Adipocyte (in vitro differentiated cells): ENCODE data around the gene NAA30.

Experiments
- DNase-seq: peaks from one replicate; pipeline ENCODE4 v3.0.0-alpha.2; 2015; ENCODE audit warnings: low read depth
- H3K27me3 ChIP-seq: replicated peaks from 2 replicates; pipeline ENCODE4 v1.7.0; 2013; ENCODE audit warnings: mild to moderate bottlenecking, low read length, moderate library complexity; ENCODE audit not compliant: control insufficient read depth, insufficient read depth
- H3K36me3 ChIP-seq: 2 replicates; pipeline ENCODE4 v1.7.0; 2013; ENCODE audit warnings: low read length, mild to moderate bottlenecking, moderate library complexity; ENCODE audit not compliant: control insufficient read depth, insufficient read depth, severe bottlenecking
- H3K4me1 ChIP-seq: 2 replicates; pipeline ENCODE4 v1.7.0; 2013; ENCODE audit warnings: mild to moderate bottlenecking, low read length, moderate library complexity; ENCODE audit not compliant: control insufficient read depth, insufficient read depth
- H3K4me3 ChIP-seq: 2 replicates; pipeline ENCODE4 v1.7.0; 2013; ENCODE audit warnings: mild to moderate bottlenecking, low read length, moderate library complexity
- H3K9ac ChIP-seq: 2 replicates; pipeline ENCODE4 v1.7.0; 2013; ENCODE audit warnings: mild to moderate bottlenecking, low read length, moderate library complexity
- H3K9me3 ChIP-seq: 2 replicates; pipeline ENCODE4 v1.7.0; 2013; ENCODE audit warnings: mild to moderate bottlenecking, low read length, moderate library complexity; ENCODE audit not compliant: control insufficient read depth

NAA30 gene

GRCh38 chr14:57400556-57401494, 10.4 kb downstream of the NAA30 start:
- no peaks in the 10 kb centered on the region for H3K9me3 ChIP-seq

GRCh38 chr14:57401501-57401900, 11.1 kb downstream of the NAA30 start:
- Histone ChIP-seq H3K36me3 (peaks cover 37% of the 10 kb centered on the region), H3K27me3 (no peaks in the 10 kb centered on the region)

More at GRCh38 chr14:57400556-57401494, 10.4 kb downstream of the NAA30 start:
- peaks cover 21% of the 10 kb centered on the region for H3K4me1 ChIP-seq
- peak overlapping the region; percentile 12 for H3K4me3 ChIP-seq
- no peak for DNase-seq
- no peak overlapping the region for H3K9ac ChIP-seq
- peaks cover 37% of the 10 kb centered on the region for H3K36me3 ChIP-seq
- no peaks in the 10 kb centered on the region for H3K27me3 ChIP-seq

GRCh38 chr14:57402173-57402852, 11.9 kb downstream of the NAA30 start:
- Histone ChIP-seq H3K36me3 (peaks cover 33% of the 10 kb centered on the region), H3K4me1 (peaks cover 21% of the 10 kb centered on the region), H3K27me3 (no peaks in the 10 kb centered on the region), H3K9me3 (no peaks in the 10 kb centered on the region), H3K9ac (peak overlapping the region; percentile 59), H3K4me3 (peak overlapping the region; percentile 62)
- DNase-seq: no peak

More at GRCh38 chr14:57401501-57401900, 11.1 kb downstream of the NAA30 start:
- H3K9me3 ChIP-seq: no peaks in the 10 kb centered on the region
- DNase-seq: no peak
- H3K4me1 ChIP-seq: peaks cover 21% of the 10 kb centered on the region
- H3K9ac ChIP-seq: no peak overlapping the region
- H3K4me3 ChIP-seq: peak overlapping the region; percentile 12

GRCh38 chr14:57403521-57403864, 13.1 kb downstream of the NAA30 start:
- Histone ChIP-seq H3K27me3 (no peaks in the 10 kb centered on the region), H3K36me3 (peaks cover 26% of the 10 kb centered on the region), H3K9me3 (no peaks in the 10 kb centered on the region), H3K4me3 (peak overlapping the region; percentile 62), H3K9ac (no peak overlapping the region), H3K4me1 (peaks cover 21% of the 10 kb centered on the region)
- no peak for DNase-seq

GRCh38 chr14:57405562-57405961, 15.2 kb downstream of the NAA30 start:
- peaks cover 30% of the 10 kb centered on the region for H3K36me3 ChIP-seq
- no peaks in the 10 kb centered on the region for H3K9me3 ChIP-seq
- H3K4me3 ChIP-seq: no peak overlapping the region
- H3K9ac ChIP-seq: no peak overlapping the region
- no peaks in the 10 kb centered on the region for H3K27me3 ChIP-seq
- DNase-seq: no peak
- H3K4me1 ChIP-seq: peaks cover 21% of the 10 kb centered on the region

- DNase-seq: no peak
- no peak overlapping the region for H3K4me3 ChIP-seq
- peaks cover 3% of the 10 kb centered on the region for H3K4me1 ChIP-seq
- H3K27me3 ChIP-seq: no peaks in the 10 kb centered on the region
- H3K9ac ChIP-seq: no peak overlapping the region
- H3K36me3 ChIP-seq: peaks cover 36% of the 10 kb centered on the region
- H3K9me3 ChIP-seq: no peaks in the 10 kb centered on the region
Measured at GRCh38 chr14:57408037-57408436, 17.7 kb downstream of the NAA30 start.

GRCh38 chr14:57408634-57409033, 18.2 kb downstream of the NAA30 start:
- Histone ChIP-seq H3K4me3 (no peak overlapping the region), H3K9me3 (no peaks in the 10 kb centered on the region), H3K9ac (no peak overlapping the region), H3K27me3 (no peaks in the 10 kb centered on the region), H3K36me3 (peaks cover 36% of the 10 kb centered on the region), H3K4me1 (no peaks in the 10 kb centered on the region)
- no peak for DNase-seq

- H3K4me3 ChIP-seq: no peak overlapping the region
- no peak for DNase-seq
- H3K9me3 ChIP-seq: no peaks in the 10 kb centered on the region
- H3K4me1 ChIP-seq: no peaks in the 10 kb centered on the region
- no peaks in the 10 kb centered on the region for H3K27me3 ChIP-seq
- peaks cover 27% of the 10 kb centered on the region for H3K36me3 ChIP-seq
- no peak overlapping the region for H3K9ac ChIP-seq
Measured at GRCh38 chr14:57412341-57412740, 22.0 kb downstream of the NAA30 start.

GRCh38 chr14:57413849-57414248, 23.5 kb downstream of the NAA30 start:
- Histone ChIP-seq H3K36me3 (peaks cover 27% of the 10 kb centered on the region), H3K9me3 (no peaks in the 10 kb centered on the region), H3K9ac (no peak overlapping the region), H3K27me3 (no peaks in the 10 kb centered on the region), H3K4me1 (no peaks in the 10 kb centered on the region), H3K4me3 (no peak overlapping the region)
- DNase-seq: no peak

GRCh38 chr14:57417228-57417627, 26.8 kb downstream of the NAA30 start:
- DNase-seq: no peak
- Histone ChIP-seq H3K4me3 (no peak overlapping the region), H3K27me3 (no peaks in the 10 kb centered on the region), H3K36me3 (no peaks in the 10 kb centered on the region), H3K9me3 (no peaks in the 10 kb centered on the region), H3K9ac (no peak overlapping the region), H3K4me1 (peaks cover 12% of the 10 kb centered on the region)

- no peak overlapping the region for H3K4me3 ChIP-seq
- no peaks in the 10 kb centered on the region for H3K27me3 ChIP-seq
- no peak for DNase-seq
- peaks cover 15% of the 10 kb centered on the region for H3K4me1 ChIP-seq
- no peaks in the 10 kb centered on the region for H3K36me3 ChIP-seq
- no peak overlapping the region for H3K9ac ChIP-seq
- no peaks in the 10 kb centered on the region for H3K9me3 ChIP-seq
Measured at GRCh38 chr14:57418999-57419398, 28.6 kb downstream of the NAA30 start.
